ENCODE data around the gene SLC40A1. TPM values are rescaled to one million over a fixed set of nuclear protein-coding genes. Genes with fewer than 3 reads are reported as not detected.

Gene SLC40A1
- total and polyA plus RNA-seq, 2 of the 13 experiments (the other 11 are each of a cell fraction or from before 2014, with no cell fraction given), result 10.6 to 24.9 TPM

GRCh38 chr2:189542145-189542882, 38.3 kb downstream of the SLC40A1 start (continued):
- TF ChIP-seq PATZ1 (CRISPR knock-in tag; IDR thresholded peaks at IDR 0.05), result no peak
- TF ChIP-seq ISX (CRISPR knock-in tag; conservative IDR thresholded peaks at IDR 0.05), result no peak
- TF ChIP-seq POLR2AphosphoS2 (IDR thresholded peaks at IDR 0.05; ENCODE audit: low read depth, low read length), result no peak
- no peak for TF ChIP-seq KDM5B (CRISPR knock-in tag; IDR thresholded peaks at IDR 0.05; ENCODE audit: borderline replicate concordance)
- TF ChIP-seq ZNF850 (CRISPR knock-in tag; conservative IDR thresholded peaks at IDR 0.05), result no peak
- TF ChIP-seq NCOA1 (CRISPR knock-in tag; IDR thresholded peaks at IDR 0.05), result no peak
- TF ChIP-seq FLYWCH1 (CRISPR knock-in tag; IDR thresholded peaks at IDR 0.05), result no peak
- TF ChIP-seq THAP7 (CRISPR knock-in tag; IDR thresholded peaks at IDR 0.05), result no peak
- no peak for TF ChIP-seq ZBTB2 (CRISPR knock-in tag; IDR thresholded peaks at IDR 0.05; ENCODE audit: low read depth)
- no peak for TF ChIP-seq MAFF (IDR thresholded peaks at IDR 0.05; ENCODE audit: low read depth, low read length)
- no peak for TF ChIP-seq GPN1 (CRISPR knock-in tag; IDR thresholded peaks at IDR 0.05; ENCODE audit: borderline replicate concordance)
- no peak for TF ChIP-seq ZNF775 (CRISPR knock-in tag; IDR thresholded peaks at IDR 0.05; ENCODE audit: borderline replicate concordance)
- no peak for TF ChIP-seq ZNF160 (CRISPR knock-in tag; IDR thresholded peaks at IDR 0.05)
- no peak for TF ChIP-seq ESRRA (CRISPR knock-in tag; IDR thresholded peaks at IDR 0.05; ENCODE audit: low read depth)
- no peak for TF ChIP-seq ZFY (CRISPR knock-in tag; IDR thresholded peaks at IDR 0.05)
- no peak for TF ChIP-seq PITX1 (CRISPR knock-in tag; IDR thresholded peaks at IDR 0.05)
- TF ChIP-seq RBAK (CRISPR knock-in tag; IDR thresholded peaks at IDR 0.05), result no peak
- TF ChIP-seq RNF2 (conservative IDR thresholded peaks at IDR 0.05; ENCODE audit: low read depth), result peak; percentile 81
- TF ChIP-seq HNRNPLL (IDR thresholded peaks at IDR 0.05; ENCODE audit: low read depth, low read length, poor library complexity, severe bottlenecking), result no peak
- TF ChIP-seq NRL (CRISPR knock-in tag; IDR thresholded peaks at IDR 0.05; ENCODE audit: borderline replicate concordance), result no peak
- no peak for TF ChIP-seq KLF15 (CRISPR knock-in tag; IDR thresholded peaks at IDR 0.05; ENCODE audit: borderline replicate concordance)
- TF ChIP-seq ATRX (CRISPR knock-in tag; IDR thresholded peaks at IDR 0.05; ENCODE audit: borderline replicate concordance), result no peak
- no peak for TF ChIP-seq FOXO1 (CRISPR knock-in tag; IDR thresholded peaks at IDR 0.05)
- no peak for TF ChIP-seq JARID2 (CRISPR knock-in tag; IDR thresholded peaks at IDR 0.05; ENCODE audit: insufficient replicate concordance)
- TF ChIP-seq KDM1A (CRISPR knock-in tag; IDR thresholded peaks at IDR 0.05), result no peak
- no peak for TF ChIP-seq HOXA7 (CRISPR knock-in tag; IDR thresholded peaks at IDR 0.05)
- no peak for TF ChIP-seq ARID2 (CRISPR knock-in tag; IDR thresholded peaks at IDR 0.05; ENCODE audit: borderline replicate concordance)
- TF ChIP-seq ZNF569 (CRISPR knock-in tag; IDR thresholded peaks at IDR 0.05; ENCODE audit: borderline replicate concordance), result no peak
- TF ChIP-seq PRPF4 (IDR thresholded peaks at IDR 0.05; ENCODE audit: low read depth, low read length, poor library complexity, severe bottlenecking), result no peak
